LNCaP clone FGC (cell line): ENCODE data around the gene KCND1.

Experiments used
- DNase-seq: peaks from one replicate; pipeline ENCODE4 v3.0.0-alpha.2; 2011; ENCODE audit warnings: low read depth
- H3K4me3 ChIP-seq: 2 replicates; pipeline ENCODE4 v1.5.1; 2011; ENCODE audit warnings: mild to moderate bottlenecking, low read depth, low read length, control low read depth
- TF ChIP-seq, protein P1 (sequence below): IDR thresholded peaks from 2 replicates; pipeline ENCODE4 v1.5.1; 2012; ENCODE audit warnings: mild to moderate bottlenecking; ENCODE audit not compliant: control insufficient read depth, insufficient read depth; ENCODE audit errors: extremely low read depth

KCND1 gene

DNA sequence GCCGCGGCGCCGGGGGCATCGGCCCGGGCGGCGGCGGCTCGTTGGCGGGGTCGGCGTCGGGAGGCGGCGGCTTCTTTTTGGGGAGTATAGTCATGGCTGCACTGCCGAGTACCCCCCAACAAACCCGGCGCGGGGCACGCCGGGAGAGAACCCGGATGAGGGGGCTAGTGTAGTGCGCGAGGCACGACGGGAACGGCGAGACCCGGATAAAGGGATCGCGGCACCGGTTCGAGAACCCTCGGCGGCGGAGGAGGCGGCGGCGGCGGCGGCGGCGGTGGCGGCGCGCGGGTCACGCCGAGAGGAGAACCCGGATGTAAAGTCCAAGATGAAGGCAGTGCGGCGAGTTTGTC, 14.2 kb downstream of the KCND1 start, which contains the start of gene OTUD5:
TSS of gene OTUD5 (minus strand) at position 131 of the 350 bp plus-strand sequence. CDS start at position 94, 37 bp downstream.
- TF ChIP-seq, protein P1, sequence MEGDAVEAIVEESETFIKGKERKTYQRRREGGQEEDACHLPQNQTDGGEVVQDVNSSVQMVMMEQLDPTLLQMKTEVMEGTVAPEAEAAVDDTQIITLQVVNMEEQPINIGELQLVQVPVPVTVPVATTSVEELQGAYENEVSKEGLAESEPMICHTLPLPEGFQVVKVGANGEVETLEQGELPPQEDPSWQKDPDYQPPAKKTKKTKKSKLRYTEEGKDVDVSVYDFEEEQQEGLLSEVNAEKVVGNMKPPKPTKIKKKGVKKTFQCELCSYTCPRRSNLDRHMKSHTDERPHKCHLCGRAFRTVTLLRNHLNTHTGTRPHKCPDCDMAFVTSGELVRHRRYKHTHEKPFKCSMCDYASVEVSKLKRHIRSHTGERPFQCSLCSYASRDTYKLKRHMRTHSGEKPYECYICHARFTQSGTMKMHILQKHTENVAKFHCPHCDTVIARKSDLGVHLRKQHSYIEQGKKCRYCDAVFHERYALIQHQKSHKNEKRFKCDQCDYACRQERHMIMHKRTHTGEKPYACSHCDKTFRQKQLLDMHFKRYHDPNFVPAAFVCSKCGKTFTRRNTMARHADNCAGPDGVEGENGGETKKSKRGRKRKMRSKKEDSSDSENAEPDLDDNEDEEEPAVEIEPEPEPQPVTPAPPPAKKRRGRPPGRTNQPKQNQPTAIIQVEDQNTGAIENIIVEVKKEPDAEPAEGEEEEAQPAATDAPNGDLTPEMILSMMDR = no peak
- DNase-seq = no peak
- H3K4me3 ChIP-seq = peak within 1 kb of the TSS; percentile 68

DNA sequence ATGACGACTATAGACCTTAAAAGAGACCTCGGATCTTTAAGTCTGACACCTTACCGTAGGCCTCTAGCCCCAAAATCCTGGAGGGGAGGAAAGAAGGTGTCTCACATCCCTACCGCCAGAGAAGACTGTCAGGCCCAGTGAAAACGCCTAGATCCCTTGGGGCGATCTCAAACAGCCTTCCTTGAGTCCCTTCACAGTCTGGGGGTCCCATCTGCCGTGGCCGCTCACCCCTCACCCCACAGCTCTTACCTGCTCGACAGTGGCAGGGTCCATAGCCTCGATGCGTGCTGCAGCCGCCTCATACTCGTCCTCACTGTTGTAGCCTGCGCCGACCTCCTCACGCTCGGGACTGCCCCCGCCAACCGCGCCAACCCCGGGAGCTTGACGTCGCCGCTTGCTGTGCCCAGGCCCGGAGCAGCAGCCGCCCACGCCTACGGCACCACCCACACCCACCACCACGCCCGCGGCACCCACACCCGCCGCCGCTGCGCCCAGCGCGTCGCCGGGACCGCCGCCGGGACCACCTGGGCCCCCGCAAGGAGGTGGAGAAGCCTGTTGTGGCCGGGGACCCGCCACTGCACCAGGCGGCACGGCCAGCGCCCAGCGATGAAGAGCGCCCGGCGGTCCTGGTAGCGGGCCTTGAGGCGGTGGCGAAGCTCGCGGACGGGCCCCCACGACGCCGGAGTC, 14.8 kb downstream of the KCND1 start:
- peak overlapping the region; percentile 68 for H3K4me3 ChIP-seq
- TF ChIP-seq, protein P1 = no peak
- no peak for DNase-seq

DNA sequence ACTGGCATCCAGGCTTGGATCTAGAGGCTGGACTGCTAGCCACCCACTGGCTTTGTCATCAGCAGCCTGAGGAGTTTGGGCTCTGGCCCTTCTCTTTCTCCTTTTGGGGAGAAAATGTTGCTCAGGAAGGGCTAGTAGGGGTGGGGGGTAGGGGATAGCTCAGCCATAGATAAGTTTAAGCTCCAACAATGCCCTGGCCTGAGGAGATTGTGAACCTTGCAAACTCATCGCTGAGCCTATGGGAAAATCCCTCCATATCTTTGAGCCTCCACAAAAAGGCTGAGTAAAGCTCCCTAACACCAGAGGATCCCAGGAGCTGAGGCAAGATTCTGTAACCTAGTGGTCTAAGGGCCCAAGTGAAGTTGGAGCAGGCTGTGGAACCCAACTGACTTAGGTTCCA, 23.1 kb downstream of the KCND1 start:
- H3K4me3 ChIP-seq = no peak overlapping the region
- no peak for DNase-seq
- TF ChIP-seq, protein P1 = no peak

DNA sequence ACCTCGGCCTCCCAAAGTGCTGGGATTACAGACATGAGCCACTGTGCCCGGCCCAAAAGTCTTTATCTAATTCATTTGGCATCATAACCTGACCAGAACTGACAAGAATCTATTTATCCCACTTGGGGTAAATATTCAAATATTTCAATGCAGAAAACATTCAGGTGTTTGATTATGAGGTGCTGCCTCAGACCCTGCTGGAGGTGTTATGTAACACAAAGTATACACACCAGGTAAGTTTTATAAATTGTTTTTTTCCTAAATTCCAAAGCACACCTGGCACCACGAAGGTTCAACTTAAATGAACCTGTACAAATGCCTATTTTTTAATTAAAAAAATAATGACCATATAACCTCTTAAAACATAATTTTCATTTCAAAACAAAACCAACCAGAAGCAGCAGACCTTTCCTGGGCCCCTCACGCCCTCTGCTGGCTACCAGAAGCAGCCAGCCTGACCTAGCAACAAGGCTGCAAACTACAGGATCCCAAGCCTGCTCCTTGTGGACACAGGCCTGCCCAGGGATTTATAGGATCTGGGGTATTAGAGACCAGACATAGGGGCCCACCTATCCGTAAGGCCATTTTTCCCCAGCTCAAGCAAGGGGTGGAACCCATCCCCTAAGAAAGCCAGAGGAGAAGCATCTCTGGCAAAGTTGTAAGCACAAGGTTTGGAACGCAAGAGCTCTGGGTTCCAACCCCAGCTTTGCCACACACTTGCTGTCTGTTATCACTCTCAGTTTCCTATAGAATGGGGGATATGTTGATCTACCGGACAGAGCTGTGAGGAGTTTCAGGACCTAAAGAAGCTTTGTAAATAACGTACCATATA, 25.9 kb downstream of the KCND1 start:
- DNase-seq = no peak

DNA sequence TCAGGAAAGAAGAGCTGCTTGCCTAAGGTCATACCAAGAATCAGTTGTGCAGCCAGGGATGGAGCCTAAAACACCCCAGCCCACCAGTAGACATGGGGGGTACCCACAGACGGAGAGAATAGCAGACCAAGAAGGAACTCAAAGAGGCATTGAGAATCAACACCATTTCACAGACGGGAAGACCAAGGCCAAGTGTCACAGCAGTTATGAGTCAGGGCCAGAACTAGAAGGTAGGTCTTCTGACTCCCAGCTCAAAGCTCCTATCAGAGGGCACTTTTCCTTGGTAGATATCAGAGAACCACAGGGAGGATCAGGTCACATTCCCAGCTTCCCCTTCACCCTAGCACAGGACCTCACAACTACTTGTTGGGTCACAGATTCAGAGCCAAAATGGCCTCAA, 28.7 kb downstream of the KCND1 start:
- no peak overlapping the region for H3K4me3 ChIP-seq
- TF ChIP-seq, protein P1 = no peak
- DNase-seq = no peak

More for the DNA sequence above, 25.9 kb downstream of the KCND1 start:
- TF ChIP-seq, protein P1 = peak; percentile 78
- H3K4me3 ChIP-seq = no peak overlapping the region

DNA sequence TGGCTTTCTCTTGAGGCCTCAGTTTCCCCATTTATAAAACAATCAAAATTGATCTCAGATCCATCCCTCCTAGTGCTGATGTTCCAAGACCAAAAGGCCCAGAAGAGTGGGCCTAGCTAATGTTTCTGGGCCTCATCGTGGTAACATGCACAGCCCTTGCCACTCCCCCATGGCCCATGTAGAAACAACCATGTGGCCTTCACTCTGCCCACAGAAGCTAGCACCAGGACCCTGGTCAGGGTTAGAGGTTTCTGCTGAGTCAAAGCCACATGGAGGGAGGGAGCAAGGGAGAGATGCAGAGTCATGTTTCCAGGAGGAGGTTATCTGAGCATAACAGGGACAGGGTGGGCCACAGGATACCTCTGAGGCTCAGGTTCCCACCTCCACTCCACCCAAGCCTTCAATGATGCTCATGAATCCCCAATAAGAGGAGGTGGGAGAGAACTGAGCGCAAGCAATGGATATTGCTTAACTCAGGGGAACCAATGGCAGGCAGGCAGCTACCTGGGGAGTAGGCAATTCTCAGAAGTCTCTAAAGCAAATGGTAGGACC, 31.2 kb downstream of the KCND1 start:
- no peak for DNase-seq
- no peak overlapping the region for H3K4me3 ChIP-seq
- TF ChIP-seq, protein P1 = no peak
